A673 (cell line): ENCODE data around the gene LTB4R. TPM values are rescaled to one million over a fixed set of nuclear protein-coding genes. Genes with fewer than 3 reads are reported as not detected.

Experiments used
- BruUV-seq: library from RNA; stranded (reverse); fragments of 400-500 nt; replicated peaks from 2 replicates; lab custom pipeline; 2021; lab: Mats Ljungman, UMichigan
- CTCF ChIA-PET: fragments of 300-600 bp; sonication (Branson Sonifier 250); formaldehyde crosslinking; loops from one replicate; lab custom pipeline; 2022; ENCODE audit warnings: antibody characterized with exemption; lab: Charles Lee
- POLR2A ChIA-PET: fragments of 300-600 bp; sonication (Branson Sonifier 250); formaldehyde crosslinking; loops from one replicate; lab custom pipeline; 2022; ENCODE audit warnings: antibody characterized with exemption; ENCODE audit not compliant: low non-redundant PET; lab: Charles Lee
- DNase-seq: peaks from one replicate; pipeline ENCODE4 v3.0.0-alpha.2; 2015; ENCODE audit warnings: low spot score
- H3K27ac ChIP-seq: fragments of 200-600 bp; sonication (generic); 2 replicates; pipeline ENCODE4 v1.5.1; 2016; ENCODE audit warnings: mixed run types, low read depth, mild to moderate bottlenecking, mixed read lengths, antibody characterized with exemption, low read length; ENCODE audit not compliant: poor library complexity, severe bottlenecking
- H3K27me3 ChIP-seq: fragments of 200-600 bp; sonication (generic); replicated peaks from 2 replicates; pipeline ENCODE4 v1.6.1; 2017; ENCODE audit warnings: mixed run types, low read depth, mild to moderate bottlenecking, mixed read lengths, antibody characterized with exemption, low read length; ENCODE audit not compliant: insufficient read depth, poor library complexity
- H3K36me3 ChIP-seq: fragments of 200-600 bp; sonication (generic); 2 replicates; pipeline ENCODE4 v1.6.1; 2016; ENCODE audit warnings: mixed run types, mild to moderate bottlenecking, mixed read lengths, antibody characterized with exemption, low read length; ENCODE audit not compliant: insufficient read depth, poor library complexity, severe bottlenecking
- H3K4me1 ChIP-seq: fragments of 200-600 bp; sonication (generic); 2 replicates; pipeline ENCODE4 v1.6.1; 2017; ENCODE audit warnings: mixed run types, mild to moderate bottlenecking, mixed read lengths, antibody characterized with exemption, low read length; ENCODE audit not compliant: insufficient read depth, poor library complexity, severe bottlenecking
- H3K4me3 ChIP-seq: fragments of 200-600 bp; sonication (generic); 2 replicates; pipeline ENCODE4 v1.5.1; 2016; ENCODE audit warnings: low read depth, mixed run types, mild to moderate bottlenecking, mixed read lengths, low read length; ENCODE audit not compliant: poor library complexity, severe bottlenecking
- H3K9me3 ChIP-seq: fragments of 200-600 bp; sonication (generic); 2 replicates; pipeline ENCODE4 v1.6.1; 2016; ENCODE audit warnings: mixed run types, low read depth, mild to moderate bottlenecking, mixed read lengths, antibody characterized with exemption, low read length; ENCODE audit not compliant: poor library complexity, severe bottlenecking
- EZH2 ChIP-seq: fragments of 200-600 bp; sonication (generic); IDR thresholded peaks from 2 replicates; pipeline ENCODE4 v1.6.1; 2017; ENCODE audit warnings: borderline replicate concordance, low read depth, mild to moderate bottlenecking, mixed read lengths, antibody characterized with exemption, low read length; ENCODE audit not compliant: poor library complexity, severe bottlenecking
- intact Hi-C: fragments of 100-400 bp; cut with micrococcal nuclease; formaldehyde crosslinking; loops from one replicate; pipeline ENCODE4 v1.10.0; 2022; ENCODE audit not compliant: unreplicated experiment
- total RNA-seq: library from RNA; stranded (reverse); gene quantifications from 2 replicates; pipeline ENCODE4 v1.2.3, GENCODE V29; 2021
- TF ChIP-seq, protein P1 (sequence below): fragments of 300-800, 200-600 bp; sonication (generic); conservative IDR thresholded peaks from 2 replicates; pipeline ENCODE4 v1.5.1; 2017; ENCODE audit warnings: low read depth, mild to moderate bottlenecking, antibody characterized with exemption, low read length, moderate library complexity, mixed read lengths

LTB4R gene
- total RNA-seq, 1 experiment from 2014 or later, result 6.6 TPM

DNA sequence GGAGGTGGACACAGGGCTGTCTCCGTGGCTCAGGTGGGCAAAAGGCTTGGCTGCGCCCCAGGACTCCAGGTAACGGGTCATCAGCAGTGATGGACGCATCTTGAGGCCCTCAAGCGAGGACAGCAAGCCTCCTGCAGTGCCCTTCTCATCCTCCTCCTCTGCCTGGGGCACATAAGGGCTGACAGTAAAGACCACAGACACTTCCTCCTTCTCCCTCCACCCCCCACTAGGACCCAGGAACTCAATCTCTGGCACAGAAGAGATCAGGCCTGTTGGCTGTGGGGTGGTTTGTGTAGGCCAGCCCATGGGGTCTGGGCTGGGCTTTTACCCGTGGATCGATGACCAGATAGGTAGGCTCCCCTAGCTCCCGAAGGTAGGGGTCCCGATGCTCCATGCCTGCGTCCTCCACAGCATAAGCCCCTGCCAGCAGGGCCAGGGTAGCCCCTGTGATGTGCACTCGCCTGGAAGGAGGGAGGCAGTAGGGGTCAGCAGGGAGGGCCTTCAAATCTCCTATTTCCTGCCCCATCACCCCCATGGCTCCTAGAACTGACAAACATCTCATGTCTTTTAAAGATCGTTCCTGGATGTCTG lies 17.9 kb downstream of the LTB4R start:
- no peak for DNase-seq
- H3K27ac ChIP-seq, result no peak overlapping the region
- no peaks in the 10 kb centered on the region for H3K36me3 ChIP-seq
- H3K27me3 ChIP-seq, result no peaks in the 10 kb centered on the region
- ChIA-PET POLR2A (no interaction called here), CTCF (interaction anchor here (1.2 to 1.3 kb wide), 2 partner anchors 102 to 108 kb away, joined by 3 to 7 read pairs; no protein-coding TSS in a partner anchor)
- H3K4me3 ChIP-seq, result no peak overlapping the region
- TF ChIP-seq, protein P1, sequence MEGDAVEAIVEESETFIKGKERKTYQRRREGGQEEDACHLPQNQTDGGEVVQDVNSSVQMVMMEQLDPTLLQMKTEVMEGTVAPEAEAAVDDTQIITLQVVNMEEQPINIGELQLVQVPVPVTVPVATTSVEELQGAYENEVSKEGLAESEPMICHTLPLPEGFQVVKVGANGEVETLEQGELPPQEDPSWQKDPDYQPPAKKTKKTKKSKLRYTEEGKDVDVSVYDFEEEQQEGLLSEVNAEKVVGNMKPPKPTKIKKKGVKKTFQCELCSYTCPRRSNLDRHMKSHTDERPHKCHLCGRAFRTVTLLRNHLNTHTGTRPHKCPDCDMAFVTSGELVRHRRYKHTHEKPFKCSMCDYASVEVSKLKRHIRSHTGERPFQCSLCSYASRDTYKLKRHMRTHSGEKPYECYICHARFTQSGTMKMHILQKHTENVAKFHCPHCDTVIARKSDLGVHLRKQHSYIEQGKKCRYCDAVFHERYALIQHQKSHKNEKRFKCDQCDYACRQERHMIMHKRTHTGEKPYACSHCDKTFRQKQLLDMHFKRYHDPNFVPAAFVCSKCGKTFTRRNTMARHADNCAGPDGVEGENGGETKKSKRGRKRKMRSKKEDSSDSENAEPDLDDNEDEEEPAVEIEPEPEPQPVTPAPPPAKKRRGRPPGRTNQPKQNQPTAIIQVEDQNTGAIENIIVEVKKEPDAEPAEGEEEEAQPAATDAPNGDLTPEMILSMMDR, result no peak
- no peak for TF ChIP-seq EZH2
- no TSS peak for BruUV-seq
- H3K4me1 ChIP-seq, result peaks cover 6% of the 10 kb centered on the region
- intact Hi-C loops, result no loop called here
- H3K9me3 ChIP-seq, result no peaks in the 10 kb centered on the region

DNA sequence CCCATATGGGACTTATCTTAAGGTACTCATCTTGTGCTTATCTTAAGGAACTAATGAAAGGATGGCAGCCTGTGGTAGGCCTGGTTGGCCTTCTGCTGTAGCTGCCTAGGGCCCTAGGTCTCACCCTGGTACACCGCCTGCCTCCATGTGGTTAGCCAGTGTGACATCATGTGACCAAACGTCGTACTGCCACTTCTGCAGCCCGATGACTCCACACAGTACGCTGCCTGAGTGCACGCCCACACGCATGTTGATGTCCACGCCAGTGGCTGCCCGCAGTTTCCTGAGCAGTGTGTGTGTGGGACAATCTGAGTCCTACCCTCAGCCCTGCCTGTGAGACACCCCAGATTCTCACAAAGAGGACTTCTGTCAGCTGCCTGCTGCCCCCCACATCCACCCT lies 18.4 kb downstream of the LTB4R start:
- CTCF ChIA-PET, result interaction anchor here (1.3 kb wide), 1 partner anchor 108 kb away, joined by 3 read pairs; no protein-coding TSS in a partner anchor
- TF ChIP-seq, protein P1, result no peak
- no peak for TF ChIP-seq EZH2
- intact Hi-C loops, result no loop called here
- BruUV-seq, result no TSS peak
- Histone ChIP-seq H3K4me1 (peaks cover 10% of the 10 kb centered on the region), H3K4me3 (no peak overlapping the region), H3K27me3 (no peaks in the 10 kb centered on the region), H3K9me3 (no peaks in the 10 kb centered on the region), H3K27ac (no peak overlapping the region), H3K36me3 (no peaks in the 10 kb centered on the region)
- POLR2A ChIA-PET, result no interaction called here
- no peak for DNase-seq

DNA sequence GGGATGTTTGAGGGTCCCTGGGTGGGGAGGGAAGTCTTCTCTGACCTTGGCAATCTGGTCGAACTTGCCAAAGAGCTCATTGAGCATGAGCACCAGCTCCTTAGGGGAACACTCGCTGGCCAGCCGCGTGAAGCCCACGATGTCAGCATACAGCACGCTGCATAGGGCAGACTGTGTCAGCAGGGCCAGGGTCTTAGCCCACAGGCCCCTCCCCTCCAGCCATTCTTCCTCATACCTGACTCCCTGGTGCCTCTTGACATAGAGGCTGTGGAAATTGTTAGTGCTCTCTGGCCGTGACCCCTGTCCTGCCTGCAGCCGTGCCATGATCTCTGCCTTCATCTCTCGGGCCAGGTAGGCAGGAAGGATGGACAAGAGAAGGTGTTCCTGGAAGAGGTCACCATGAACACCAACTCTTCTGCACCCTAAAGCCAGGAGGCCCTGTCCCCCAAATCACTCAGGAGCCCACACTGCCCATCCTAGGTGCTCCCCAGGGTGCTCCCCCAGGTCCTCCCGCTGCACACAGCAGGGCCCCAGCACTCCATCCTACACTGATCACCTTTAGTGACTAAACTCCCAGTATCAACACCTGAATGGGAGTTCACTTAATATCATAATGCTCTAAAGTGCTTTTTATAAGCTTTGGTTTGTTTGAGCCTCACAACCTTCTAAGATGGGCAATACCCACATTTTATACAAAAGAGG lies 19.8 kb downstream of the LTB4R start:
- H3K27me3 ChIP-seq, result no peaks in the 10 kb centered on the region
- intact Hi-C loops, result no loop called here
- peaks cover 10% of the 10 kb centered on the region for H3K4me1 ChIP-seq
- H3K36me3 ChIP-seq, result no peaks in the 10 kb centered on the region
- no peaks in the 10 kb centered on the region for H3K9me3 ChIP-seq
- DNase-seq, result no peak
- no peak overlapping the region for H3K4me3 ChIP-seq
- ChIA-PET POLR2A (interaction anchor here (1.0 kb wide), 1 partner anchor 101 kb away, joined by 4 read pairs; no protein-coding TSS in a partner anchor), CTCF (no interaction called here)
- TF ChIP-seq, protein P1, result no peak
- TF ChIP-seq EZH2, result no peak
- BruUV-seq, result no TSS peak
- H3K27ac ChIP-seq, result no peak overlapping the region
